Smooth muscle cell (in vitro differentiated cells): ENCODE measurements around the gene DHX30. TPM values are rescaled to one million over a fixed set of nuclear protein-coding genes. Genes with fewer than 3 reads are reported as not detected.
A peak's percentile ranks its signal among the peaks of the same experiment; 100 is the strongest.

Experiments used
- DNase-seq: peaks from one replicate; lab custom pipeline; 2025; ENCODE audit not compliant: unreplicated experiment; lab: John Stamatoyannopoulos, UW
- H2AFZ ChIP-seq: fragments of 200-600 bp; sonication (generic); 2 replicates; pipeline ENCODE4 v1.6.0; 2016; ENCODE audit warnings: antibody characterized with exemption, low read depth, mild to moderate bottlenecking
- H3F3A ChIP-seq: fragments of 200-600 bp; sonication (generic); 2 replicates; pipeline ENCODE4 v1.6.0; 2017; ENCODE audit warnings: antibody characterized with exemption, low read depth
- H3K27ac ChIP-seq: fragments of 200-600 bp; sonication (generic); 2 replicates; pipeline ENCODE4 v1.5.1; 2016; ENCODE audit warnings: low read depth, mild to moderate bottlenecking
- H3K27me3 ChIP-seq: fragments of 200-600 bp; sonication (generic); 2 replicates; pipeline ENCODE4 v1.6.1; 2016; ENCODE audit warnings: low read depth, mild to moderate bottlenecking
- H3K36me3 ChIP-seq: fragments of 200-600 bp; sonication (generic); 2 replicates; pipeline ENCODE4 v1.5.1; 2016; ENCODE audit warnings: low read depth
- H3K4me1 ChIP-seq: fragments of 200-600 bp; sonication (generic); 2 replicates; pipeline ENCODE4 v1.5.1; 2016; ENCODE audit warnings: low read depth
- H3K4me2 ChIP-seq: fragments of 200-600 bp; sonication (generic); 2 replicates; pipeline ENCODE4 v1.6.0; 2016; ENCODE audit warnings: mild to moderate bottlenecking
- H3K4me3 ChIP-seq: fragments of 200-600 bp; sonication (generic); 2 replicates; pipeline ENCODE4 v1.5.1; 2016; ENCODE audit warnings: mild to moderate bottlenecking
- H3K79me2 ChIP-seq: fragments of 200-600 bp; sonication (generic); 2 replicates; pipeline ENCODE4 v1.6.0; 2016; ENCODE audit warnings: low read depth, mild to moderate bottlenecking
- H3K9ac ChIP-seq: fragments of 200-600 bp; sonication (generic); 2 replicates; pipeline ENCODE4 v1.6.0; 2016; ENCODE audit warnings: low read depth
- H3K9me3 ChIP-seq: fragments of 200-600 bp; sonication (generic); replicated peaks from 2 replicates; pipeline ENCODE4 v1.5.1; 2016; ENCODE audit warnings: low read depth
- H4K20me1 ChIP-seq: fragments of 200-600 bp; sonication (generic); 2 replicates; pipeline ENCODE4 v1.6.0; 2016; ENCODE audit warnings: low read depth
- WGBS: methylation state at CpG from one replicate; pipeline ENCODE4 v1.1.7; 2016; ENCODE audit warnings: low lambda C conversion rate; 5-methylcytosine and 5-hydroxymethylcytosine counted together
- polyA plus RNA-seq: library from polyadenylated mRNA; unstranded; fragments of >200 nt; fragmentation: Nextera tagmentation; extraction: Ambion mirVana; gene quantifications from 2 replicates; pipeline ENCODE4 v1.2.1, GENCODE V29; 2016
- total RNA-seq: library from RNA; depleted of rRNA; stranded (reverse); fragments of >200 nt; gene quantifications from 2 replicates; pipeline ENCODE4 v1.2.3, GENCODE V29; 2014
- TF ChIP-seq, protein P1 (sequence below): fragments of 200-600 bp; sonication (generic); IDR thresholded peaks from 2 replicates; pipeline ENCODE4 v1.5.1; 2017; ENCODE audit warnings: borderline replicate concordance, mild to moderate bottlenecking, antibody characterized with exemption; ENCODE audit not compliant: insufficient read depth, poor library complexity, severe bottlenecking

DHX30 gene
- total and polyA plus RNA-seq, 2 experiments from 2014 or later: 35.9 to 51.6 TPM

DNA sequence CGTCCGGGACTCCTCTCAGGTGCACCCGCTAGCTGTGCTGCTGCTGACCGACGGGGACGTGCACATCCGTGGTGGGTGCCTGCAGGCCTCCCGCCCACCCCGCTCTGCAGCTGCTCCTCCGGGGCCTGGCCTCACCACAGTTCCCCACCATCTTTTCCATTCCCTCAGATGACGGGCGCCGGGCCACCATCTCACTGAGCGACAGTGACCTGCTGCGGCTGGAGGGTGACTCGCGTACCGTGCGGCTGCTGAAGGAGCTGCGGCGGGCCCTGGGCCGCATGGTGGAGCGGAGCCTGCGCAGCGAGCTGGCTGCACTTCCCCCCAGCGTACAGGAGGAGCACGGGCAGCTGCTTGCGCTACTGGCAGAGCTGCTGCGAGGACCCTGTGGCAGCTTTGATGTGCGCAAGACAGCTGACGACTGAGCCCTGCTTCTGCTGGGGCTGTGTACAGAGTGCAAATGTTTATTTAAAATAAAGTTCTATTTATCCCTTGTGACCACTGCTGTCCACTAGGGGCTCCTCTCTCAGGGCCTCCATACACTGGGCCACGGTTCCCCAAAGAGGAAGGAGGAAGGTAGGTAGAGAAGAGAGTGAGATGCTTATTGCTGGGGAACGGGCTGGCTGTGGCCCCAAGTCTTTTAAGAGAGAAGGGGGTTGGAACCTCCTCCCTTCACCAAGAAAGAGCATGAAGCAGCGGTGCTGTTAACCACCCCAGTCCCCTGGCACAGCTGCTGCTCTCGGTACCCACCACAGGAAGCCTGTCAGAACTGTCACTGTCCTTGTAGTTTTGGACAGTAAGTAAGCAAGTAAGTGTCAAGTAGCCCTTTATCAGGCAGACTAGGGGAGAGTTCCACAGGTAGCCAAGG, 47.0 kb downstream of the DHX30 start:
- Histone ChIP-seq H3K9ac (no peak overlapping the region), H3K27me3 (no peaks in the 10 kb centered on the region), H3K36me3 (no peaks in the 10 kb centered on the region), H4K20me1 (peaks cover 35% of the 10 kb centered on the region), H2AFZ (no peak overlapping the region), H3F3A (peaks cover 38% of the 10 kb centered on the region), H3K27ac (no peak overlapping the region), H3K79me2 (no peaks in the 10 kb centered on the region), H3K4me1 (no peaks in the 10 kb centered on the region), H3K4me3 (no peak overlapping the region), H3K4me2 (no peak overlapping the region), H3K9me3 (no peaks in the 10 kb centered on the region)
- TF ChIP-seq, protein P1, sequence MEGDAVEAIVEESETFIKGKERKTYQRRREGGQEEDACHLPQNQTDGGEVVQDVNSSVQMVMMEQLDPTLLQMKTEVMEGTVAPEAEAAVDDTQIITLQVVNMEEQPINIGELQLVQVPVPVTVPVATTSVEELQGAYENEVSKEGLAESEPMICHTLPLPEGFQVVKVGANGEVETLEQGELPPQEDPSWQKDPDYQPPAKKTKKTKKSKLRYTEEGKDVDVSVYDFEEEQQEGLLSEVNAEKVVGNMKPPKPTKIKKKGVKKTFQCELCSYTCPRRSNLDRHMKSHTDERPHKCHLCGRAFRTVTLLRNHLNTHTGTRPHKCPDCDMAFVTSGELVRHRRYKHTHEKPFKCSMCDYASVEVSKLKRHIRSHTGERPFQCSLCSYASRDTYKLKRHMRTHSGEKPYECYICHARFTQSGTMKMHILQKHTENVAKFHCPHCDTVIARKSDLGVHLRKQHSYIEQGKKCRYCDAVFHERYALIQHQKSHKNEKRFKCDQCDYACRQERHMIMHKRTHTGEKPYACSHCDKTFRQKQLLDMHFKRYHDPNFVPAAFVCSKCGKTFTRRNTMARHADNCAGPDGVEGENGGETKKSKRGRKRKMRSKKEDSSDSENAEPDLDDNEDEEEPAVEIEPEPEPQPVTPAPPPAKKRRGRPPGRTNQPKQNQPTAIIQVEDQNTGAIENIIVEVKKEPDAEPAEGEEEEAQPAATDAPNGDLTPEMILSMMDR: peak; percentile 38
- WGBS: 92% methylated on average over 33 of the region's 35 CpGs
- no peak for DNase-seq

DNA sequence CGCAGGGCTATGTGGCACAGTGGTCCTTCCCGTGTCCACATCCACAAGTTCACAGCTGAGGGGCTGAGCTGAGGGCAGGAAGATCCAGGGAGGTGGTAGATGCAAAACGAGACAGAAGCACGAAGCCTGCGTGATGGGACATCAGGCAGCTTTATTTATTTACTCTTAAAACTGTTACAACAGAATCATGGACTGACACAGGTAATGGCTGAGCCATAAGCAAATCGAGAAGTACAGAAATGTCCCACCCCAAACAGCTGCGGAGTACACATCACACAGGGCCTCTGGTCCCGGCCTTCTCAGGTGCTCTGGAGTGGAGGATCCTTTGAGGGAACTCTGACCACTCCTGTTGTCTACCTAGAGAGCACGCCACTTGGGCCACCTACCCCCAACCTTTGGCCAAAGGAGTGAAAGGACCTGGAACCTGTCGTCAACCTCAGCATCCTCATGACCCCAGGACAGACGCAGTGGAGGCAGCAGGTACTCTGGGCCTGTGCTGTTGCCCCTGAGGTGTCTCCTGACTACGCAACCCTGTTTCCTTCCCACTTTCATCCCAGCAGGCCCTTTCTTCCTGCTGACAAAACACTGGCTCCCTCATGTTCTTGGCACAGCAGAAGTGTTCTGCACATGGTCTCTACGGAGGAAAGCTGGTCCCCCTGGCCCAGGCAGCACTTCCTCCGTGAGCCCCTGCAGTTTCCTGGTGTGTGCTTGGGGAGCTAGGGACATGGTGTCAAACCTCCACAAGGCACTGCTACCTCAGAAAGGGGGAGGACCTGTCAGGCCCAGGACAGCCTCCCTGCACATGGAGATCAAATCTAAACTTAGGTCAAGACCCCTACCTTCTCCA, 47.8 kb downstream of the DHX30 start:
- Histone ChIP-seq H3K27ac (no peak overlapping the region), H3K9me3 (no peaks in the 10 kb centered on the region), H4K20me1 (peaks cover 42% of the 10 kb centered on the region), H3K4me2 (no peak overlapping the region), H2AFZ (no peak overlapping the region), H3K36me3 (no peaks in the 10 kb centered on the region), H3K9ac (no peak overlapping the region), H3K79me2 (no peaks in the 10 kb centered on the region), H3K4me1 (no peaks in the 10 kb centered on the region), H3F3A (peaks cover 46% of the 10 kb centered on the region), H3K4me3 (no peak overlapping the region), H3K27me3 (no peaks in the 10 kb centered on the region)
- WGBS: 90% methylated on average over 14 of the region's 14 CpGs
- TF ChIP-seq, protein P1: no peak
- no peak for DNase-seq

DNA sequence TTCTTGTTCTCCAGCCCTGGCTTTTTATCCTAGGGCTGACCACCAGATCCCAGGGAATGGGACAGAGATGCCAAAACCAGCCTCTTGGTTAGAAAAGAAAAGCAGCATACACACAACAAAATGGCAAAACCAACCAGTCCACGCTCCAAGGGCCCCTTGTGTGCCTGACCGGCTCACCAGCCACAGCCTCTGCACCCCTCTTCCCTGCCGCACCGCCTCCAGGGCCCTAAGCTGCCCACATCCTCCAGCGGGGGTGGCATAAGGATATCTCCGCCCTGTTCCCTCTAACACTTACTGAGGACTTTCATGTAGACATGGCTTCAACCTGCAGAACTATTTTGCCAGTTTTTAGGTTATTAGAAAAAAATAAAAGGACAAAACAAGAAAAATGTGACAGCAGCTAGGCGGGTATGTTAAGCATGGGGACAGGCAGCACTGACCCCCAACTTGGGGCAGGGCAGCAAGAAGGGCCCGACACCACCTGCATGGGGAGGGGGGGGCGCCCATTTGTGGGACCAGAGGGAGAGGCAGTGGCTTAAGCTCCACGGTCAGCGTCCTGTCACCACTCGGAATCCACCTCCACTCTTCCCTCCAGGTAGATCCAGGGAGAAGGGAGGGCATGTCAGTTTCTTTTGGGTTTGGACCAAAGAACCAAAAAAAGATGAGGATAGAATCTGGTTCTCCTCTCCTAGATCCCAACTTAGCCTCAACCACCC, 49.1 kb downstream of the DHX30 start:
- Histone ChIP-seq H3K79me2 (no peaks in the 10 kb centered on the region), H3F3A (peaks cover 47% of the 10 kb centered on the region), H3K4me2 (no peak overlapping the region), H4K20me1 (peaks cover 39% of the 10 kb centered on the region), H3K4me3 (no peak overlapping the region), H2AFZ (no peak overlapping the region), H3K9me3 (no peaks in the 10 kb centered on the region), H3K27me3 (no peaks in the 10 kb centered on the region), H3K36me3 (no peaks in the 10 kb centered on the region), H3K4me1 (no peaks in the 10 kb centered on the region), H3K9ac (no peak overlapping the region), H3K27ac (no peak overlapping the region)
- WGBS: 97% methylated on average over 12 of the region's 12 CpGs
- DNase-seq: no peak
- TF ChIP-seq, protein P1: no peak
